A673 (cell line): ENCODE results near the gene CHML. TPM values are rescaled to one million over a fixed set of nuclear protein-coding genes. Genes with fewer than 3 reads are reported as not detected.

ENCODE experiments used
- BruUV-seq: library from RNA; stranded (reverse); fragments of 400-500 nt; replicated peaks from 2 replicates; lab custom pipeline; 2021; lab: Mats Ljungman, UMichigan
- CTCF ChIA-PET: fragments of 300-600 bp; sonication (Branson Sonifier 250); formaldehyde crosslinking; loops from one replicate; lab custom pipeline; 2022; ENCODE audit warnings: antibody characterized with exemption; lab: Charles Lee
- POLR2A ChIA-PET: fragments of 300-600 bp; sonication (Branson Sonifier 250); formaldehyde crosslinking; loops from one replicate; lab custom pipeline; 2022; ENCODE audit warnings: antibody characterized with exemption; ENCODE audit not compliant: low non-redundant PET; lab: Charles Lee
- DNase-seq: peaks from one replicate; pipeline ENCODE4 v3.0.0-alpha.2; 2015; ENCODE audit warnings: low spot score
- H3K27ac ChIP-seq: fragments of 200-600 bp; sonication (generic); 2 replicates; pipeline ENCODE4 v1.5.1; 2016; ENCODE audit warnings: mixed run types, low read depth, mild to moderate bottlenecking, mixed read lengths, antibody characterized with exemption, low read length; ENCODE audit not compliant: poor library complexity, severe bottlenecking
- H3K27me3 ChIP-seq: fragments of 200-600 bp; sonication (generic); replicated peaks from 2 replicates; pipeline ENCODE4 v1.6.1; 2017; ENCODE audit warnings: mixed run types, low read depth, mild to moderate bottlenecking, mixed read lengths, antibody characterized with exemption, low read length; ENCODE audit not compliant: insufficient read depth, poor library complexity
- H3K36me3 ChIP-seq: fragments of 200-600 bp; sonication (generic); 2 replicates; pipeline ENCODE4 v1.6.1; 2016; ENCODE audit warnings: mixed run types, mild to moderate bottlenecking, mixed read lengths, antibody characterized with exemption, low read length; ENCODE audit not compliant: insufficient read depth, poor library complexity, severe bottlenecking
- H3K4me1 ChIP-seq: fragments of 200-600 bp; sonication (generic); 2 replicates; pipeline ENCODE4 v1.6.1; 2017; ENCODE audit warnings: mixed run types, mild to moderate bottlenecking, mixed read lengths, antibody characterized with exemption, low read length; ENCODE audit not compliant: insufficient read depth, poor library complexity, severe bottlenecking
- H3K4me3 ChIP-seq: fragments of 200-600 bp; sonication (generic); 2 replicates; pipeline ENCODE4 v1.5.1; 2016; ENCODE audit warnings: low read depth, mixed run types, mild to moderate bottlenecking, mixed read lengths, low read length; ENCODE audit not compliant: poor library complexity, severe bottlenecking
- H3K9me3 ChIP-seq: fragments of 200-600 bp; sonication (generic); 2 replicates; pipeline ENCODE4 v1.6.1; 2016; ENCODE audit warnings: mixed run types, low read depth, mild to moderate bottlenecking, mixed read lengths, antibody characterized with exemption, low read length; ENCODE audit not compliant: poor library complexity, severe bottlenecking
- EZH2 ChIP-seq: fragments of 200-600 bp; sonication (generic); IDR thresholded peaks from 2 replicates; pipeline ENCODE4 v1.6.1; 2017; ENCODE audit warnings: borderline replicate concordance, low read depth, mild to moderate bottlenecking, mixed read lengths, antibody characterized with exemption, low read length; ENCODE audit not compliant: poor library complexity, severe bottlenecking
- intact Hi-C: fragments of 100-400 bp; cut with micrococcal nuclease; formaldehyde crosslinking; loops from one replicate; pipeline ENCODE4 v1.10.0; 2022; ENCODE audit not compliant: unreplicated experiment
- total RNA-seq: library from RNA; stranded (reverse); gene quantifications from 2 replicates; pipeline ENCODE4 v1.2.3, GENCODE V29; 2021
- TF ChIP-seq, protein P1 (sequence below): fragments of 300-800, 200-600 bp; sonication (generic); conservative IDR thresholded peaks from 2 replicates; pipeline ENCODE4 v1.5.1; 2017; ENCODE audit warnings: low read depth, mild to moderate bottlenecking, antibody characterized with exemption, low read length, moderate library complexity, mixed read lengths

The CHML gene
- total RNA-seq, 1 experiment from 2014 or later: 11.9 TPM

DNA sequence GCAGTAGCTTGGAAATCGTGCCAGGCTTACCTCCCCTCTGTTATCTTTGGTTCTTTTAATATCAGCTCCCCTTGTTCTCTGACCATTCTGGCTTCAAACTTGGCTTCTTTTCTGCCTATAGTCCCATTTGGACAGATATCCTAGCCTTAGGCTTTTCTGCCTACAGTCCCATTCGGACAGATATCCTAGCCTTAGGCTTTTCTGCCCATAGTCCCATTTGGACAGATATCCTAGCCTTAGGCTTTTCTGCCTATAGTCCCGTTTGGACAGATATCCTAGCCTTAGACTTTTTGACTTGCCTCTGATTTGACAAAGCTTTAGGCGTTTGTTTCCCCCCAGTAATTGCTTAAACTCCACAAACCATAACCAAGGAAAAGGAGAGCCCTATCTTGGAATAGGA lies 25.6 kb downstream of the CHML start:
- CTCF ChIA-PET: no interaction called here
- DNase-seq: no peak
- no peak for TF ChIP-seq EZH2
- TF ChIP-seq, protein P1, sequence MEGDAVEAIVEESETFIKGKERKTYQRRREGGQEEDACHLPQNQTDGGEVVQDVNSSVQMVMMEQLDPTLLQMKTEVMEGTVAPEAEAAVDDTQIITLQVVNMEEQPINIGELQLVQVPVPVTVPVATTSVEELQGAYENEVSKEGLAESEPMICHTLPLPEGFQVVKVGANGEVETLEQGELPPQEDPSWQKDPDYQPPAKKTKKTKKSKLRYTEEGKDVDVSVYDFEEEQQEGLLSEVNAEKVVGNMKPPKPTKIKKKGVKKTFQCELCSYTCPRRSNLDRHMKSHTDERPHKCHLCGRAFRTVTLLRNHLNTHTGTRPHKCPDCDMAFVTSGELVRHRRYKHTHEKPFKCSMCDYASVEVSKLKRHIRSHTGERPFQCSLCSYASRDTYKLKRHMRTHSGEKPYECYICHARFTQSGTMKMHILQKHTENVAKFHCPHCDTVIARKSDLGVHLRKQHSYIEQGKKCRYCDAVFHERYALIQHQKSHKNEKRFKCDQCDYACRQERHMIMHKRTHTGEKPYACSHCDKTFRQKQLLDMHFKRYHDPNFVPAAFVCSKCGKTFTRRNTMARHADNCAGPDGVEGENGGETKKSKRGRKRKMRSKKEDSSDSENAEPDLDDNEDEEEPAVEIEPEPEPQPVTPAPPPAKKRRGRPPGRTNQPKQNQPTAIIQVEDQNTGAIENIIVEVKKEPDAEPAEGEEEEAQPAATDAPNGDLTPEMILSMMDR: no peak
- Histone ChIP-seq H3K27me3 (no peaks in the 10 kb centered on the region), H3K27ac (no peak overlapping the region), H3K9me3 (no peaks in the 10 kb centered on the region), H3K4me1 (no peaks in the 10 kb centered on the region), H3K36me3 (no peaks in the 10 kb centered on the region), H3K4me3 (no peak overlapping the region)
- intact Hi-C loops: loop anchor here (5.0 to 10.0 kb wide), 2 partner anchors 218 to 400 kb away; no protein-coding TSS in a partner anchor
- POLR2A ChIA-PET: no interaction called here
- BruUV-seq: no TSS peak

DNA sequence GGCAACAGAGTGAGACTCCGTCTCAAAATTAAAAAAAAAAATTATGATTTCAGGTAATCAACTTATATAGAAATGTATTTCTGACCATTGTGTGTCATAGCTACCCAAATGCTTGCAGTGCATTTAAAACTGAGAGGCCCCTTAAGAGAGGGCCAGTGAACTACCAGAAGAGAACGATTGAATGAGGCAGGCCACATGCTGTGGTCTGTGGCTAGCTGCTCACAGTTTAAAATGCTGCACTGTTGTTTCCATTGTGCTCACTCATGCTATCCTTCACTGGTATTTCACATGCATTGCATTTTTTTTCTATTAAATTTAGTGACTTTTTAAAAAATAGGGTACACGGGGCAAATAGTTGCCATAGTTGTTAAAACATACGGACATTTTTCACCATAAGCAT lies 26.0 kb downstream of the CHML start:
- intact Hi-C loops: loop anchor here (5.0 to 10.0 kb wide), 2 partner anchors 218 to 401 kb away; no protein-coding TSS in a partner anchor
- Histone ChIP-seq H3K4me1 (no peaks in the 10 kb centered on the region), H3K27ac (no peak overlapping the region), H3K9me3 (no peaks in the 10 kb centered on the region), H3K36me3 (no peaks in the 10 kb centered on the region), H3K27me3 (no peaks in the 10 kb centered on the region), H3K4me3 (no peak overlapping the region)
- POLR2A ChIA-PET: no interaction called here
- CTCF ChIA-PET: no interaction called here
- BruUV-seq: no TSS peak
- TF ChIP-seq, protein P1: no peak
- TF ChIP-seq EZH2: no peak
- no peak for DNase-seq

DNA sequence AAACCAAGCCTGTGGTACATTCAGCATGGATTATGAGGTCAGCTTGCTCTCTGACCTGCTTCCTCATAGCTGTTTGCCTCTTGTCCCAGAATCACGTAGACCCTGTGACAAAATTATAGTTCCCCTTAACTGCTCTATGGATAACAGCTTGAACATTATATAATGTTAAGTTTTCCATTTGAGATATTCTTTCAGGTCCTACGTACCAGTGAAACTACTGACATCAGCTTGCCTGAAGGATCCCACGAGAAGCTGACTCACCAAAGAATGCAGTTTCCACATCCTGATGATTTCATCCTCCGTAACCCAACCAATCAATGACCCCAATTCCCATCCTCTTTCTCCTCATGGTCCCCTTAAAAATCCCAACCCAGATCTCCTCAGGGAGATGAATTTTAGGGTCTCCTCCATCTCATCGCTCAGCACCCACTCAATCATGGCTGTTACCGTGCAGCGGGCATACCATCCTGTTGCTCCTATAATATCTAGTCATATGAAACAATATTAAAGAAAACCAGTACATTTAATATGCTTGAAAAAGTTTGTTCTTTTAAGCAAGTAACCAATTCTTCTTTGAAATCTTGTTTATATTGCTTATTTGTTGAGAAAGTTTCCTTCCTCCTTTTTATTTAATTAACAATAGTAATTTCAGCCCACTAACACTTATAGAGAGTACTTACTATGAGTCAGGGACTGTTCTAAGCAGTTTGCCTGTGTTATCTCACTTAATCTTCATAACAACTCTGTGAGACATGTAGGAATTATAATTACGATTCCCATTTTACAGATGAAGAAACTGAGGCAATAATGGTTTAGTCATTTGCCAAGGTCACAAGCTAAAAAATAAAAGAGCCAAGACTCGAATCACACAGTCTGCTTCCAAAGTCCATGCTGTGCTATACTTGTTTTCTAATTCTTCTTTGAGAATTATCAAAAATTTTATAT lies 27.4 kb downstream of the CHML start:
- POLR2A ChIA-PET: no interaction called here
- Histone ChIP-seq H3K9me3 (no peaks in the 10 kb centered on the region), H3K4me3 (no peak overlapping the region), H3K27me3 (no peaks in the 10 kb centered on the region), H3K36me3 (no peaks in the 10 kb centered on the region), H3K4me1 (no peaks in the 10 kb centered on the region), H3K27ac (no peak overlapping the region)
- DNase-seq: no peak
- CTCF ChIA-PET: no interaction called here
- BruUV-seq: no TSS peak
- intact Hi-C loops: loop anchor here (5.0 to 10.0 kb wide), 2 partner anchors 219 to 402 kb away; no protein-coding TSS in a partner anchor
- no peak for TF ChIP-seq EZH2
